GM12892 (cell line): Measurements from ENCODE around the gene MSANTD2.
"Not testable (repeated sequence)": the region's sequence is repeated elsewhere in the genome, so short reads cannot be mapped to it uniquely, and the experiment has no call there.

Source experiments
- DNase-seq: peaks from one replicate; pipeline ENCODE4 v3.0.0; 2011; ENCODE audit not compliant: insufficient read length
- FAIRE-seq: peaks from 2 replicates; lab custom pipeline; 2011; peaks lifted over from hg19 to GRCh38; lab: Jason Lieb, UNC
- POLR2A ChIP-seq: IDR thresholded peaks from 2 replicates; pipeline ENCODE4 v1.6.1; 2011; ENCODE audit warnings: low read depth, low read length, control low read depth
- POLR2AphosphoS5 ChIP-seq: IDR thresholded peaks from 2 replicates; pipeline ENCODE4 v1.6.1; 2011; ENCODE audit warnings: low read depth, low read length, control low read depth
- TAF1 ChIP-seq: IDR thresholded peaks from 2 replicates; pipeline ENCODE4 v1.6.1; 2011; ENCODE audit warnings: low read depth, mild to moderate bottlenecking, control low read depth, low read length, borderline replicate concordance

Gene MSANTD2

DNA sequence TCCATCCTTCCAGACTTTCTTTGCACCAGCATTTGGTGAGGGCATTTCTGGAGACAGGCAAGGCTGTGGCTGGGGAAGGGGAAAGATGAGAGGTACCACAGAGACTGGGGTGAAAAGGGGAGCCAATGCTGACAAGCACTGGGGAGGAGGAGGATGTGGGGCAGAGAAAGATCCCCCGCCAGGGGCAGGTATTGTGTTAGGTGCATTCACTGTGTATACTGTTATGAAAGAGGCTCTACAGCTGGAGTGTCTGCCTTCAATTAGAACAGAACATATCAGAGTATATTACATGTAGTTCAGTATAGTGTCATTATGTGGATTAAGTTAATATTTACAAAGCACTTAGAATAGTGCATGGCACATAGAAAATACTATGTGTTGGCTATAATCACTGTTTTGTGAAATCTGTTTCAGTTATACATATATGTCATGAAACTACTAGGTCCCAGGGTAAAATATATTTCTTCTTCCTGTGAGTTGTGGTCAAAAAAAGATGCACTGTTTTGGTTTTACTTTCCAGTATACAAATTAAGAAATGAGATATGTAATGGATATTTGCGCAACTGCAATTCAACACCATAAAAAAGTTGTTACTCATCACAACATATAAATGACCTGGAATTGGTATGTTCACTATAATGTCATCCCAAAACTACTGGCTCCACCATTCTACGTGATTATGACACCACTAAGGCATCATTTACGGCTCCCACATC lies 8.4 kb downstream of the MSANTD2 start:
- DNase-seq (no peak), FAIRE-seq (peak; percentile 54)
- TF ChIP-seq POLR2A (no peak), POLR2AphosphoS5 (no peak), TAF1 (no peak)

DNA sequence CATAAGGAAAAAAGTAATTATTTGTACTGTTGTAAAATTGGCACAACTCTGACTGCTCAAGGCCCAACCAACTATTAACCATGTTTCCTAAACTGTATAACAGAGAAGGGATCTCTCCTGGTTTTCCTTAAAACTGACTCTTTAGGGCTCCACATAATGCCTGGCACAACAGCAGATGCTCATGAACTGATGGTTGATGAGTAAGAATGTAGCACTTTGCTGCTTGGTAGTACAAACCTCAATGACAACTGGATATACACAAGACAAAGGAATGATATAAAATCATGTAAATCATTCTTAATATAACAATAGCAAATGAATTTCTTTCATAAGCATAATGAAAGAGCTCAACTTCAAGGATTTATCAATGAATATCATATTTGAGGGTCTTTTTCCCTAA lies 11.7 kb downstream of the MSANTD2 start:
- FAIRE-seq (peak; percentile 5), DNase-seq (no peak)
- TF ChIP-seq POLR2AphosphoS5: no peak
- no peak for TF ChIP-seq TAF1
- TF ChIP-seq POLR2A: no peak

DNA sequence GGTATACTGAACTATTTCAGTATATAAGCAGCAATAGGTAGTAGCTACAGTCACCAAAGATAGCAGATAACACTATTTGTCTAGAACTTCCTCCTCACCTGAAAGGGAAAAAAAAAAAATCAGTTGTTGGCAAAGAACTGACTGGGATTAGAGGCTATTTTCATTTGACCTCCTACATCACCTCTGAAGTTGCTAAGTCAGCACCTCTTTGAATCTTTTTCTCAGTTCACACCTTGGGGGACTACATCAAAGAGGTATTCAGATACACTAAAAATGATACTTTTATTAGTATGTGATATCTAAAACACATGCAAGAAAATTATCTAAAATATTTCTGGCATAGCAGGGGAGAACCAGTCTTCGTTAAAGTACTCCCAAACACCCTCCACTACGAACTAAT lies 16.2 kb downstream of the MSANTD2 start:
- no peak for TF ChIP-seq POLR2AphosphoS5
- no peak for TF ChIP-seq POLR2A
- no peak for TF ChIP-seq TAF1
- DNase-seq (no peak), FAIRE-seq (no peak)

DNA sequence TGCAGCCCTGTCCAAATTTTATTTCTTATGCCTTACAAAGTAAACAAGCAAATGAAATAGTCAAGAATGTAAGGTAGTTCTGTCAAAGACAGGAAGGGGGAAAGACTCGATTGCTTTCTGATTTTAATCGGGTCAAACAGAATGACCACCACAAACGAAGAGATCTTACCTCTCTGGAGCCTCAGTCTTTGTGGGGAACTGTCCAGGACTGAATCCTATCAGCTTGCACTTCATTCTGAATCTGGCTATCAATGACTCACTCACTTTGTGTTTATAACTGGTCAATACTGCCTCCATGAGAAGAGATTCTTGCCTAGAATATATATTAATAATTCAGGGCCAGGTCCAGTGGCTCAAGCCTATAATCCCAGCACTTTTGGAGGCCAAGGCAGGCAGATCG lies 17.2 kb downstream of the MSANTD2 start:
- FAIRE-seq (no peak), DNase-seq (no peak)
- TF ChIP-seq POLR2AphosphoS5 (no peak), TAF1 (no peak), POLR2A (no peak)

DNA sequence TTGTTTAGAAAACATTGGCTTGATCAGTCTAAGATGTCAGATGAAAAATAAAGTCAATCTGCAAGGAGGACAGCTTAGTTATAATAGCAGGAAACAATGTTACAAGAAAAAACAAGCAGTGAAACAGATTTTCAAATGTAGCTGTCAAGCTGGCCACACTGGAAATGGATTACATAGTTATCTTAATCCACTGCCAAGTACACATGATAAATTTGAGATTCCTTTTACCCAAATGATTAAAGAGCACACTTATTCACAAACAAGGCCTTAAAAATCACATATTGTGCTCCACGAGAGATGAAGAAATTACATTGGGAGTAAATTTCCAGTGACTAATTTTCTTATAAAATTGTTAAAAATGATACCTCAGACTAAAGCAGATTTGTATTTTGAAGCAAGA lies 20.6 kb downstream of the MSANTD2 start:
- peak; percentile 51 for FAIRE-seq
- no peak for TF ChIP-seq TAF1
- no peak for TF ChIP-seq POLR2A
- TF ChIP-seq POLR2AphosphoS5: no peak
- DNase-seq: no peak

DNA sequence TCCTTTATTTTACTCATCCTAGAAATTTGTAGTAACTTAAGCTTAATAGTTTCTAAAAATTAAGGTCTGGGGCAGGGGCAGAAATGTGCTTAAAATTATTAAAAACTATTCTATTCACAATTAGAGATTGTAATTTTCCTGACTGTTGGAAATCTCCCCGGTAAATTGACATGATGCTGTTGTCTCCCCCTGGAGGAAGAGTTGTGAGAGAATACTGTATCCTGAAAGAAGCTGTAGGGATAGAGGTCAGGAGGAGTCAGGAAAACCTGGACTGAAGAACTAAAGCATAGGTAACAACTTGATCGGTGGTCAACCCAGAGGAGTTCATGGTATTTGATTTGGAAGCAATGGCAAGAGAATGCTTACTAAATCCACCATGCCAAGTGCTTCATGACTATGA lies 21.9 kb downstream of the MSANTD2 start:
- DNase-seq (no peak), FAIRE-seq (no peak)
- TF ChIP-seq POLR2AphosphoS5 (no peak), TAF1 (no peak), POLR2A (no peak)

DNA sequence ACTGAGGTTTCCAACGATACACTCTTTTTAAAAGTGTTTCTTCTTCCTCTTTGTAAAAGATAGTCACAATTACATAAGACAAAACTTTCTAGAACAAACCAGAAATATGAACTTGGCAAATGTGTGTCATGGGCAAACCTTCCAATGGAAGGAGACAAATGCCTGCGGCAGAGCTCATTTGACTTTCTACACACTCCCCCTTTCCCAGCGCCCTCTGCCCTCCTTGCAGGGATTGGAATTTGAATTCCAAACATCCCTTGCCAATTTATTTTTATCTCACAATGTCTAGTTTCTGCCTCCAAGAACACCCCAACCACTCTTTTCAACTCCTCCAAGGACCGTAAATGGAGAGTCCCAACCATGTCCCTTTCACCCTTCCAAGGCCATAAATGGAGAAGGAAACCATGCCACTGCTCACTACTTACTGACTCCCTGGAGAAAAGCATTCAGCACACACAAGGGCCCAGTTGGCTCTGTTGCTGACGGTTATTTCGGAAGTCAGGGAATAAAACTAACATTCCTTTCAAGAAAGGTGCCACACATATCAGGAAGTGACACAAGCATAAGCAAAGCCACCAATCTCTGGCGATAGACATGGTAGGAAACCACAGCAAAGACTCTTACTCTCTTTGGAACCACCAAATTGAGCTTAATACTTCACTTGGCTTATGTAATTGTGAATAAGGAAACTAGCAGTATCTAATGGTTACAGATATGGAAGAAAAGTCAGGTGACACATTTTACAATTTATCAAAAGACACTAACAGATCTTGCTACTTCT lies 23.2 kb downstream of the MSANTD2 start:
- DNase-seq (no peak), FAIRE-seq (no peak)
- TF ChIP-seq POLR2A: no peak

DNA sequence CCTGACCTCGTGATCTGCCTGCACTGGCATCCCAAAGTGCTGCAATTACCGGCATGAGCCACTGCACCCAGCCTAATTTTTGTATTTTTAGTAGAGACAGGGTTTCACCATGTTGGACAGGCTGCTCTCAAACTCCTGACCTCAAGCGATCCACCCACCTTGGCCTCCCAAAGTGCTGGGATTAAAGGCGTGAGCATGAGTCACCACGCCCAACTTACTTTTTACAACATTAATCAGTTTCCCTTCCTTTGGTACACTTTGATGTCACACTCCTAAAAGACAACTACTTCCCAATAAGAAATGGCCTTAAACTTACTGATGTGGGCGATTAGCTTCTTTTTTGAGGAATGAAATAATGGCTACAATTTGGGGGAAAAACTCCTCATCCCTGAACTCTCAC lies 29.2 kb downstream of the MSANTD2 start:
- not testable (repeated sequence) for FAIRE-seq, DNase-seq

DNA sequence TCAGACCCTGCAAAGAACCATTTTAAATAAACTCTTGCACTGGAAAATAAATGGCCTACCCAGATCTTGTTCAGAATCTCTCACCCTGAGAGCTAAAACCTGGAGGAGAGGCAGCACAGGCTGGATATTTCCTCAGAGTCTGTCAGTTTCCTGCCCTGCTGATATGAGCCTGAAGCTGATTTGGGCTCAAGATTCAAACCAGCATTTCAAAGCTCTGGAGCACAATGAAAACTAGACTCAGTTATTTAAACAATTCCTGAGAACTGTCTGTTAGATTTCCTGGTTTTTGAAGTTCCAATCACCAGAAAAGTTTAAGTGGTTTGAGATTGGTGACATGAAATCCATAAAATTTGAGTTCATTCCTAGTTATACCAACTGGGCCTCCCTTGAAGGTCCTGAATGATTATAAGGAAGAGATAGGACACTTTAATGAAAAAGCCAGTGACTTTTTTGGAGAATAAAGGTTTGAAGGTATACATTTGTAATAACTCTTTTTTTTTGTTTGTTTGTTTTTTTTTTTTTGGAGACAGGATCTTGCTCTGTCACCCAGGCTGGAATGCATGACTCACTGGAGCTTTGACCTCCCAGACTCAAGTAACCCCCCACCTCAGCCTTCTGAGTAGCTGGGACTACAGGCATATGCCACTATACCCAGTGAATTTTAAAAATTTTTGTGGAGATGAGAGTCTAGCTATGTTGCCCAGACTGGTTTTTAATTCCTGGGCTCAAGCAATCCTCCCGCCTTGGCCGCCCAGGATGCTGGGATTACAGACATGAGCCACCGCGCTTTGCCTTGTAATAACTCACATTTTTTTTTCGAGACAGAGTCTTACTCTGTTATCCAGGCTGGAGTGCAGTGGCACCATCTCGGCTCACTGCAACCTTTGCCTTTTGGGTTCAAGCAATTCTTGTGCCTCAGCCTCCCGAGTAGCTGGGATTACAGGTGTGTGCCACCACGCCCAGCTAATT lies 30.1 kb downstream of the MSANTD2 start:
- FAIRE-seq: no peak

DNA sequence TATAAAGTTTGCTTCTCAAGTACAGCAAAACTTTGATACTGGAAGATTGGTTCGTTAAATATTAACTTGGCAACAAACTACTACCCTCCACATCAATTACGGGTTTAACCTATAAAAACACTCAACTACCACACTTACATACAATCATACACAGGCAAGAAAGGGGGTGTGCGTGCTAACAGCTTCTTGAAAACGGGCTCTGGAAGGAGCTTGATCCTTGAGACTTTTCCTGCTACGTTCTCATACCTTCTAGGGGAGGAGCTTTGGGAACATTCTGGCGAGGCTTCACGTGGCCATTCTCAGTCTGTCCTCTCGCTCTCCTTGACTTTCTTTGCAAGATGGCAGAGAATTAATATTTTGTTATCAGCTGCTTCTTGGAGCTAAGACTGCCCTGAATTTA lies 31.3 kb downstream of the MSANTD2 start:
- DNase-seq (no peak), FAIRE-seq (no peak)
- no peak for TF ChIP-seq POLR2AphosphoS5
- no peak for TF ChIP-seq TAF1
- no peak for TF ChIP-seq POLR2A

More for the DNA sequence above, 30.1 kb downstream of the MSANTD2 start:
- no peak for DNase-seq
- TF ChIP-seq POLR2A: no peak
- TF ChIP-seq POLR2AphosphoS5: no peak
- no peak for TF ChIP-seq TAF1

DNA sequence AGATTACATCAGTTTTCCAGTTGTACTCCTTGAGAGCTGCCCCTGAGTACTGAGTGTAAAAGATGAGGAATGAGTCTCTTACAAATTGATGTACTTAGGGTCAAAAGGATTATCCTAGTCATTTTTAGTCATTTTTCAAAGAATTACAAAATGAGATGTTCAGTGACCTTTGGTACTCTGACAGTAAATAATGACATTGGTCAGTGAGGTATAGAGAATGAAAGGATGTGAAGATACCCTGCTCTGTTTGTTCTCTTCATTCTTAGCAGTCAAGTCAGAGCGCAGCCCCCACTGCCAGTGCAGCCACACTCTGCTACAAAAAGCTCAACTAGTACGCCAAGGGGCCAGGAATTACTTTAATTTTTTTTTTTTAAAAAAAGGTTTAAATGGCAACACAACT lies 34.0 kb downstream of the MSANTD2 start:
- FAIRE-seq (no peak), DNase-seq (no peak)
- TF ChIP-seq TAF1: no peak
- no peak for TF ChIP-seq POLR2A
- no peak for TF ChIP-seq POLR2AphosphoS5
